ENCODE measurements around the gene CISD1. TPM values are rescaled to one million over a fixed set of nuclear protein-coding genes. Genes with fewer than 3 reads are reported as not detected.

CISD1 gene
- total RNA-seq, 1 donor = 1.3 TPM

Other genes with a start within 250 kb of the CISD1 start
- gene IPMK, start 1.3 kb upstream of the CISD1 start, total RNA-seq = 3.5 TPM
- gene UBE2D1, start 65.8 kb downstream of the CISD1 start, total RNA-seq = 64.3 TPM
- gene TFAM, start 116.2 kb downstream of the CISD1 start, total RNA-seq = 32.8 TPM
- gene BICC1, start 243.7 kb downstream of the CISD1 start, total RNA-seq = 0.21 TPM